ENCODE data around the gene ZNF350. TPM values are rescaled to one million over a fixed set of nuclear protein-coding genes. Genes with fewer than 3 reads are reported as not detected.

The ZNF350 gene
- total RNA-seq, 1 experiment from 2014 or later = 7.7 TPM

Other genes starting within 250 kb of the ZNF350 start
- gene FPR1, start 235.0 kb downstream of the ZNF350 start, total RNA-seq (2014; rRNA removed; shearing (Covaris generic)) = 9.4 and 13.2 TPM in 2 replicates
- 8.1 and 8.4 TPM in 2 replicates for gene FPR2, start 225.7 kb downstream of the ZNF350 start, total RNA-seq (2014; rRNA removed; shearing (Covaris generic))
- gene FPR3, start 191.7 kb downstream of the ZNF350 start, total RNA-seq (2014; rRNA removed; shearing (Covaris generic)) = 0.60 and 0.98 TPM in 2 replicates
- 3.3 and 3.7 TPM in 2 replicates for gene ZNF577, start 98.9 kb downstream of the ZNF350 start, total RNA-seq (2014; rRNA removed; shearing (Covaris generic))
- 7.8 and 10.1 TPM in 2 replicates for gene ZNF649, start 81.8 kb downstream of the ZNF350 start, total RNA-seq (2014; rRNA removed; shearing (Covaris generic))
- gene ZNF613, start 59.4 kb downstream of the ZNF350 start, total RNA-seq (2014; rRNA removed; shearing (Covaris generic)) = 3.7 and 4.6 TPM in 2 replicates
- gene ZNF615, start 21.4 kb upstream of the ZNF350 start, total RNA-seq (2014; rRNA removed; shearing (Covaris generic)) = 10.9 and 16.6 TPM in 2 replicates
- 14.2 and 15.4 TPM in 2 replicates for gene ZNF614, start 41.5 kb upstream of the ZNF350 start, total RNA-seq (2014; rRNA removed; shearing (Covaris generic))
- 7.1 and 7.6 TPM in 2 replicates for gene ZNF432, start 62.0 kb upstream of the ZNF350 start, total RNA-seq (2014; rRNA removed; shearing (Covaris generic))
- 7.4 and 11.9 TPM in 2 replicates for gene ZNF841, start 108.9 kb upstream of the ZNF350 start, total RNA-seq (2014; rRNA removed; shearing (Covaris generic))
- 7.8 and 8.0 TPM in 2 replicates for gene ZNF616, start 153.1 kb upstream of the ZNF350 start, total RNA-seq (2014; rRNA removed; shearing (Covaris generic))
- gene ZNF836, start 184.8 kb upstream of the ZNF350 start, total RNA-seq (2014; rRNA removed; shearing (Covaris generic)) = 5.9 and 7.7 TPM in 2 replicates
- 137 and 233 TPM in 2 replicates for gene PPP2R1A, start 203.2 kb upstream of the ZNF350 start, total RNA-seq (2014; rRNA removed; shearing (Covaris generic))

All from RPMI7951 (cell line).